Muscle of leg (tissue), 11 donors: ENCODE measurements around the gene PACS1. TPM values are rescaled to one million over a fixed set of nuclear protein-coding genes. Genes with fewer than 3 reads are reported as not detected.

Experiments
- DNase-seq: peaks from one replicate; pipeline ENCODE4 v3.0.0; 2013
- H3K27ac ChIP-seq: one replicate; pipeline ENCODE4 v1.5.1; 2013; ENCODE audit warnings: mild to moderate bottlenecking, low read length, control low read depth
- H3K27me3 ChIP-seq: one replicate; pipeline ENCODE4 v1.6.1; 2013; ENCODE audit warnings: low read length; ENCODE audit not compliant: control insufficient read depth, insufficient read depth
- H3K36me3 ChIP-seq: one replicate; pipeline ENCODE4 v1.6.1; 2013; ENCODE audit warnings: low read length; ENCODE audit not compliant: control insufficient read depth, insufficient read depth
- H3K4me1 ChIP-seq: one replicate; pipeline ENCODE4 v1.6.1; 2013; ENCODE audit warnings: low read length; ENCODE audit not compliant: control insufficient read depth, insufficient read depth
- H3K4me3 ChIP-seq: one replicate; pipeline ENCODE4 v1.5.1; 2013; ENCODE audit warnings: low read length, control low read depth
- H3K9me3 ChIP-seq: replicated peaks from 2 replicates; pipeline ENCODE4 v1.6.1; 2013; ENCODE audit warnings: low read depth, low read length; ENCODE audit not compliant: control insufficient read depth
- WGBS: methylation state at CpG from one replicate; pipeline ENCODE4 v1.1.5; 2013; ENCODE audit warnings: missing lambda C conversion rate; ENCODE audit not compliant: insufficient coverage; 5-methylcytosine and 5-hydroxymethylcytosine counted together
- polyA plus RNA-seq, 8 donors: library from polyadenylated mRNA; unstranded; fragments of 120-200 nt; gene quantifications; one replicate each; pipeline versions ENCODE4 v1.2.1 to v1.2.3, GENCODE V29; 2013; ENCODE audit warnings: inconsistent platforms in 1 of 8, low replicate concordance in 1 of 8; ENCODE audit not compliant: insufficient read length in 8 of 8, insufficient read depth in 1 of 8
- total RNA-seq: library from RNA; stranded (reverse); fragments of 120-200 nt; gene quantifications from one replicate; pipeline ENCODE4 v1.2.4, GENCODE V29; 2013

Gene PACS1
- total and polyA plus RNA-seq, 9 donors, result 13.2 to 41.3 (median 30.9) TPM

GRCh38 chr11:66290330-66290621, 220.2 kb downstream of the PACS1 start:
- H3K4me1 ChIP-seq, result peaks cover 25% of the 10 kb centered on the region
- H3K4me3 ChIP-seq, result no peak overlapping the region
- no peaks in the 10 kb centered on the region for H3K9me3 ChIP-seq
- peaks cover 40% of the 10 kb centered on the region for H3K27me3 ChIP-seq
- H3K27ac ChIP-seq, result no peak overlapping the region
- no peak for DNase-seq
- peaks cover 19% of the 10 kb centered on the region for H3K36me3 ChIP-seq
- no CpG with 5 or more reads among the region's 2 CpGs for WGBS

GRCh38 chr11:66291303-66291705, 221.2 kb downstream of the PACS1 start:
- DNase-seq, result no peak
- Histone ChIP-seq H3K9me3 (no peaks in the 10 kb centered on the region), H3K27ac (no peak overlapping the region), H3K4me1 (peaks cover 25% of the 10 kb centered on the region), H3K27me3 (peaks cover 40% of the 10 kb centered on the region), H3K4me3 (no peak overlapping the region), H3K36me3 (peaks cover 12% of the 10 kb centered on the region)
- WGBS, result 9% methylated on average over 13 of the region's 16 CpGs

- H3K4me3 ChIP-seq, result no peak within 1 kb of the TSS
- peaks cover 40% of the 10 kb centered on the region for H3K27me3 ChIP-seq
- peaks cover 8% of the 10 kb centered on the region for H3K36me3 ChIP-seq
- peaks cover 25% of the 10 kb centered on the region for H3K4me1 ChIP-seq
- DNase-seq, result no peak
- no peak within 1 kb of the TSS for H3K27ac ChIP-seq
- 1% methylated on average over 93 of the region's 95 CpGs for WGBS
- H3K9me3 ChIP-seq, result no peaks in the 10 kb centered on the region
Measured at GRCh38 chr11:66291706-66292542, 221.9 kb downstream of the PACS1 start, which contains the start of gene TMEM151A. Gene TMEM151A, plus strand, starts transcription at chr11:66291894. Its CDS starts 120 bp downstream, at chr11:66292014.

GRCh38 chr11:66292543-66293332, 222.7 kb downstream of the PACS1 start:
- DNase-seq, result no peak
- 55% methylated on average over 14 of the region's 17 CpGs for WGBS
- Histone ChIP-seq H3K27ac (no peak overlapping the region), H3K4me3 (no peak overlapping the region), H3K27me3 (peaks cover 43% of the 10 kb centered on the region), H3K4me1 (peaks cover 18% of the 10 kb centered on the region), H3K9me3 (no peaks in the 10 kb centered on the region), H3K36me3 (peaks cover under 1% of the 10 kb centered on the region)

GRCh38 chr11:66293352-66293751, 223.3 kb downstream of the PACS1 start:
- Histone ChIP-seq H3K27ac (no peak overlapping the region), H3K36me3 (no peaks in the 10 kb centered on the region), H3K9me3 (no peaks in the 10 kb centered on the region), H3K27me3 (peaks cover 43% of the 10 kb centered on the region), H3K4me1 (peaks cover 11% of the 10 kb centered on the region), H3K4me3 (no peak overlapping the region)
- WGBS, result no CpG with 5 or more reads among the region's 4 CpGs
- no peak for DNase-seq

GRCh38 chr11:66293777-66294625, 223.9 kb downstream of the PACS1 start:
- Histone ChIP-seq H3K4me3 (no peak overlapping the region), H3K36me3 (no peaks in the 10 kb centered on the region), H3K9me3 (no peaks in the 10 kb centered on the region), H3K4me1 (peaks cover 10% of the 10 kb centered on the region), H3K27me3 (peaks cover 43% of the 10 kb centered on the region), H3K27ac (no peak overlapping the region)
- no peak for DNase-seq
- 82% methylated on average over 28 of the region's 30 CpGs for WGBS

Other genes with a start within 250 kb of the PACS1 start
- gene SNX32, start 236.3 kb upstream of the PACS1 start, total RNA-seq, result 0.98 TPM
- 1 to 10 TPM in 7 of 8 donors, under 1 TPM in 1; 1.00 to 2.6 (median 1.5) TPM for gene SNX32, start 236.3 kb upstream of the PACS1 start, polyA plus RNA-seq
- 436 TPM for gene CFL1, start 212.1 kb upstream of the PACS1 start, total RNA-seq
- gene CFL1, start 212.1 kb upstream of the PACS1 start, polyA plus RNA-seq, result 100 to 1,000 TPM; 590 to 789 (median 728) TPM
- 34.4 TPM for gene MUS81, start 209.8 kb upstream of the PACS1 start, total RNA-seq
- 10 to 100 TPM; 35.7 to 49.5 (median 46.6) TPM for gene MUS81, start 209.8 kb upstream of the PACS1 start, polyA plus RNA-seq
- 73.9 TPM for gene EFEMP2, start 197.5 kb upstream of the PACS1 start, total RNA-seq
- gene EFEMP2, start 197.5 kb upstream of the PACS1 start, polyA plus RNA-seq, result 100 to 1,000 TPM in 6 of 8 donors, 10 to 100 TPM in 2; 84.6 to 138 (median 116) TPM
- gene CTSW, start 190.4 kb upstream of the PACS1 start, total RNA-seq, result 0.75 TPM
- gene CTSW, start 190.4 kb upstream of the PACS1 start, polyA plus RNA-seq, result 1 to 10 TPM in 2 of 8 donors, under 1 TPM in 6; 0.48 to 2.3 (median 0.72) TPM
- 47.1 TPM for gene FIBP, start 181.8 kb upstream of the PACS1 start, total RNA-seq
- 10 to 100 TPM; 52.9 to 63.8 (median 60.7) TPM for gene FIBP, start 181.8 kb upstream of the PACS1 start, polyA plus RNA-seq
- 14.2 TPM for gene CCDC85B, start 179.6 kb upstream of the PACS1 start, total RNA-seq
- gene CCDC85B, start 179.6 kb upstream of the PACS1 start, polyA plus RNA-seq, result 10 to 100 TPM; 15.0 to 23.9 (median 21.8) TPM
- gene FOSL1, start 169.9 kb upstream of the PACS1 start, total RNA-seq, result not detected
- gene FOSL1, start 169.9 kb upstream of the PACS1 start, polyA plus RNA-seq, result under 1 TPM; 0.19 to 0.66 (median 0.46) TPM
- 13.6 TPM for gene C11orf68, start 151.2 kb upstream of the PACS1 start, total RNA-seq
- gene C11orf68, start 151.2 kb upstream of the PACS1 start, polyA plus RNA-seq, result 10 to 100 TPM; 31.9 to 40.2 (median 36.8) TPM
- 74.4 TPM for gene DRAP1, start 150.8 kb upstream of the PACS1 start, total RNA-seq
- 100 to 1,000 TPM in 2 of 8 donors, 10 to 100 TPM in 6; 73.4 to 105 (median 93.7) TPM for gene DRAP1, start 150.8 kb upstream of the PACS1 start, polyA plus RNA-seq
- 0.09 TPM for gene TSGA10IP, start 124.8 kb upstream of the PACS1 start, total RNA-seq
- gene TSGA10IP, start 124.8 kb upstream of the PACS1 start, polyA plus RNA-seq, result under 1 TPM in 4 of 8 donors, not detected in 4; 0.09 to 0.19 (median 0.12) TPM
- gene SART1, start 108.5 kb upstream of the PACS1 start, total RNA-seq, result 27.6 TPM
- gene SART1, start 108.5 kb upstream of the PACS1 start, polyA plus RNA-seq, result 10 to 100 TPM; 39.0 to 52.3 (median 42.9) TPM
- gene EIF1AD, start 68.1 kb upstream of the PACS1 start, total RNA-seq, result 26.0 TPM
- gene EIF1AD, start 68.1 kb upstream of the PACS1 start, polyA plus RNA-seq, result 10 to 100 TPM; 15.9 to 21.3 (median 18.6) TPM
- 35.7 TPM for gene BANF1, start 67.8 kb upstream of the PACS1 start, total RNA-seq
- gene BANF1, start 67.8 kb upstream of the PACS1 start, polyA plus RNA-seq, result 100 to 1,000 TPM; 220 to 264 (median 246) TPM
- gene CST6, start 58.3 kb upstream of the PACS1 start, total RNA-seq, result not detected
- 1 to 10 TPM in 1 of 8 donors, not detected in 7; 1.0 TPM for gene CST6, start 58.3 kb upstream of the PACS1 start, polyA plus RNA-seq
- 0.09 TPM for gene CATSPER1, start 43.8 kb upstream of the PACS1 start, total RNA-seq
- gene CATSPER1, start 43.8 kb upstream of the PACS1 start, polyA plus RNA-seq, result under 1 TPM in 3 of 8 donors, not detected in 5; 0.16 to 0.19 (median 0.16) TPM
- 0.80 TPM for gene GAL3ST3, start 21.1 kb upstream of the PACS1 start, total RNA-seq
- 1 to 10 TPM in 3 of 8 donors, under 1 TPM in 5; 0.22 to 1.7 (median 0.93) TPM for gene GAL3ST3, start 21.1 kb upstream of the PACS1 start, polyA plus RNA-seq
- gene SF3B2, start 17.9 kb upstream of the PACS1 start, total RNA-seq, result 96.9 TPM
- 100 to 1,000 TPM; 124 to 168 (median 144) TPM for gene SF3B2, start 17.9 kb upstream of the PACS1 start, polyA plus RNA-seq
- gene KLC2, start 187.4 kb downstream of the PACS1 start, total RNA-seq, result 8.1 TPM
- 10 to 100 TPM; 13.3 to 22.4 (median 18.5) TPM for gene KLC2, start 187.4 kb downstream of the PACS1 start, polyA plus RNA-seq
- 69.7 TPM for gene RAB1B, start 198.4 kb downstream of the PACS1 start, total RNA-seq
- 100 to 1,000 TPM in 6 of 8 donors, 10 to 100 TPM in 2; 90.1 to 111 (median 101) TPM for gene RAB1B, start 198.4 kb downstream of the PACS1 start, polyA plus RNA-seq
- gene CNIH2, start 207.9 kb downstream of the PACS1 start, total RNA-seq, result 1.0 TPM
- 1 to 10 TPM; 2.5 to 5.4 (median 4.4) TPM for gene CNIH2, start 207.9 kb downstream of the PACS1 start, polyA plus RNA-seq
- gene YIF1A, start 218.9 kb downstream of the PACS1 start, total RNA-seq, result 58.9 TPM
- gene YIF1A, start 218.9 kb downstream of the PACS1 start, polyA plus RNA-seq, result 10 to 100 TPM; 45.3 to 56.2 (median 53.0) TPM
- not detected for gene TMEM151A, start 221.6 kb downstream of the PACS1 start, total RNA-seq
- gene TMEM151A, start 221.6 kb downstream of the PACS1 start, polyA plus RNA-seq, result under 1 TPM in 1 of 8 donors, not detected in 7; 0.04 TPM
- gene CD248, start 246.8 kb downstream of the PACS1 start, total RNA-seq, result 24.5 TPM
- gene CD248, start 246.8 kb downstream of the PACS1 start, polyA plus RNA-seq, result 100 to 1,000 TPM in 4 of 8 donors, 10 to 100 TPM in 4; 65.9 to 134 (median 98.9) TPM